IMR-90 (cell line): ENCODE data around the gene PCNX2.

Source experiments
- CTCF ChIP-seq: conservative IDR thresholded peaks from 2 replicates; pipeline ENCODE4 v1.5.1; 2012; ENCODE audit warnings: mild to moderate bottlenecking, low read depth, low read length, improper control_type of control experiment
- FOS ChIP-seq: fragments of 150-350 bp; IDR thresholded peaks from 2 replicates; pipeline ENCODE4 v1.6.1; 2016; ENCODE audit warnings: low read depth, low read length
- MAZ ChIP-seq: IDR thresholded peaks from 2 replicates; pipeline ENCODE4 v1.6.1; 2012; ENCODE audit warnings: low read depth, mild to moderate bottlenecking, low read length, improper control_type of control experiment, moderate library complexity, borderline replicate concordance

DNA sequence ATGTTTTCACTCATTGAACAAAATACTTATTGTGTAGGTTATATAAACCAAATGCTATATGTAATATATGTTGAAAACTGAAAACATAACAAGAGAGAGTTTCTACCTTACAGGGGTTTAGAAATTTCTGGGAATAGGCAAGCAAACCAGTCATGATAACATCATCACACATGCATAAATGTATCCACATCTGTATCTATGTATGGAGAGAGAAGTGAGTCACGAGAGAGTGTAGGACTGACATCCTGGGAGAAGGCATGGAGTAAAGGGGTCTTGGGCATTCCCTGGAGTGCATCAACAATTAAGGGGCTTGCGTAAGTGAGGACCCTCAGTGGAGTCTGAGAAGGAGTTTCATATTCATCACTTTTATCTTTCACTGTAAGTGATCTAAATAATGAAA is 65.5 kb downstream of the PCNX2 start:
- no peak for TF ChIP-seq CTCF
- TF ChIP-seq FOS: no peak
- TF ChIP-seq MAZ: no peak
